Kidney epithelial cell (primary cell): ENCODE data around the gene RPS18. TPM values are rescaled to one million over a fixed set of nuclear protein-coding genes. Genes with fewer than 3 reads are reported as not detected.

ENCODE experiments used
- DNase-seq: peaks from one replicate; pipeline ENCODE4 v3.0.0-alpha.2; 2010; ENCODE audit warnings: low read depth
- H3K27me3 ChIP-seq: 2 replicates; pipeline ENCODE4 v1.6.0; 2011; ENCODE audit warnings: low read length; ENCODE audit not compliant: control insufficient read depth, insufficient read depth
- H3K36me3 ChIP-seq: 2 replicates; pipeline ENCODE4 v1.5.1; 2011; ENCODE audit warnings: low read length; ENCODE audit not compliant: control insufficient read depth, insufficient read depth
- H3K4me3 ChIP-seq: 2 replicates; pipeline ENCODE4 v1.5.1; 2011; ENCODE audit warnings: low read depth, mild to moderate bottlenecking, control low read depth, low read length
- total RNA-seq: library from RNA; depleted of rRNA; stranded (reverse); fragments of >200 nt; gene quantifications from 2 replicates; pipeline ENCODE4 v1.2.3, GENCODE V29; 2015
- TF ChIP-seq, protein P1 (sequence below): IDR thresholded peaks from 2 replicates; pipeline ENCODE4 v1.5.1; 2011; ENCODE audit warnings: mild to moderate bottlenecking, moderate library complexity, low read length, control low read depth, inconsistent platforms; ENCODE audit not compliant: insufficient read depth, poor library complexity, severe bottlenecking

Gene RPS18
- total RNA-seq, 1 donor from 2014 or later = 7,360 TPM

DNA sequence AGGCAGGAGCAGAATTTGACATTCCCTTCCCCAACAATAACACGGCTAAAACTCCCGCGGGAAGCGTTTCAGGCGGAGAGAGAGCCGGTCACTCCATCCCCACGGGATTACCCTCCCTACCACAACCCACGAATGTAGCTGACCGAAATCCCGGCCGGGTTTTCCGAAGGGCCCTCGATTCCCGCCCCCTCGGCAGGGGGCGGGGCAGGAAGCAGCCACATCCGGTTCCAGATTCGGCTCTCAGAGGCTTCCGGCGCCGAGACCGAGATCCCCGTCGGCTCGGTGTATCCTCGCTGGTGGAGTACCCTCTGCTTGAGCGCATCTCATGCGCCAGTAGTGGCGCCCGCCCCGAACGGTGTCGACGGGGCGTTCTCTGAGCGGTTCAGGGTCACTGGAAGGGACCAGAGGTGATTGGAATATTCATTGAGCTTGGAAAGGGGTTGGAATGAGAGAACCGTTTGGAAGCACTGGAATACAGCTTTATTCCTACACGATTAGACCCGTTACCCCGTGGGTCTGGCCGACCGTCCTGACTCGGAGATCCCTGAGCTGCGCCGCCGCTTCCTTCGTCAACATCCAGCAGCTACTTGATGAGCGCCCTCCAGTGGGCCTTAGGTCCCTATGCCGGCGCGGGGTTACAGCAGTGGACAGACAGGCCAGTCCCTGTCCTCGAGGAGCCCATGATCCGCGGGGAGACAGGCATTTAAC, 27.5 kb downstream of the RPS18 start:
- H3K36me3 ChIP-seq = peaks cover 1% of the 10 kb centered on the region
- DNase-seq = no peak

DNA sequence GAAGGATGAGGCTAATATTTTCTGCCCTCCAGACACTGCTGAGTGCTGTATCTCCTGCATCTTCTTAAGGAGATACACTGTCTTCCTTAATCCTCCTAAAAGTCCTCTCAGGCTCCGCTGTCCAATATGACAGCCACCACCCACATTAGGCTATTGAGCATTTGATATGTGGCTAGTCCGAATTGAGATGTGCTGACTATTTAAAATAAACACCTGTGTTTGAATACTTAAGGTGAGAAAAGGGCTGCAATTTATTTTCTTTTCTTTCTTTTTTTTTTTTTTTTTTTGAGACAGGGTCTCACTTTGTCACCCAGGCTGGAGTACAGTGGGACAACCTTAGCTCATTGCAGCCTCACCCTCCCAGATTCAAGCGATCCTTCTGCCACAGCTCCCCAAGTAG, 30.0 kb downstream of the RPS18 start:
- TF ChIP-seq, protein P1, sequence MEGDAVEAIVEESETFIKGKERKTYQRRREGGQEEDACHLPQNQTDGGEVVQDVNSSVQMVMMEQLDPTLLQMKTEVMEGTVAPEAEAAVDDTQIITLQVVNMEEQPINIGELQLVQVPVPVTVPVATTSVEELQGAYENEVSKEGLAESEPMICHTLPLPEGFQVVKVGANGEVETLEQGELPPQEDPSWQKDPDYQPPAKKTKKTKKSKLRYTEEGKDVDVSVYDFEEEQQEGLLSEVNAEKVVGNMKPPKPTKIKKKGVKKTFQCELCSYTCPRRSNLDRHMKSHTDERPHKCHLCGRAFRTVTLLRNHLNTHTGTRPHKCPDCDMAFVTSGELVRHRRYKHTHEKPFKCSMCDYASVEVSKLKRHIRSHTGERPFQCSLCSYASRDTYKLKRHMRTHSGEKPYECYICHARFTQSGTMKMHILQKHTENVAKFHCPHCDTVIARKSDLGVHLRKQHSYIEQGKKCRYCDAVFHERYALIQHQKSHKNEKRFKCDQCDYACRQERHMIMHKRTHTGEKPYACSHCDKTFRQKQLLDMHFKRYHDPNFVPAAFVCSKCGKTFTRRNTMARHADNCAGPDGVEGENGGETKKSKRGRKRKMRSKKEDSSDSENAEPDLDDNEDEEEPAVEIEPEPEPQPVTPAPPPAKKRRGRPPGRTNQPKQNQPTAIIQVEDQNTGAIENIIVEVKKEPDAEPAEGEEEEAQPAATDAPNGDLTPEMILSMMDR = no peak
- Histone ChIP-seq H3K4me3 (no peak overlapping the region), H3K36me3 (no peaks in the 10 kb centered on the region), H3K27me3 (no peaks in the 10 kb centered on the region)
- no peak for DNase-seq

More for the DNA sequence above, 27.5 kb downstream of the RPS18 start:
- peak overlapping the region; percentile 82 for H3K4me3 ChIP-seq
- TF ChIP-seq, protein P1 = peak; percentile 86
- H3K27me3 ChIP-seq = no peaks in the 10 kb centered on the region

DNA sequence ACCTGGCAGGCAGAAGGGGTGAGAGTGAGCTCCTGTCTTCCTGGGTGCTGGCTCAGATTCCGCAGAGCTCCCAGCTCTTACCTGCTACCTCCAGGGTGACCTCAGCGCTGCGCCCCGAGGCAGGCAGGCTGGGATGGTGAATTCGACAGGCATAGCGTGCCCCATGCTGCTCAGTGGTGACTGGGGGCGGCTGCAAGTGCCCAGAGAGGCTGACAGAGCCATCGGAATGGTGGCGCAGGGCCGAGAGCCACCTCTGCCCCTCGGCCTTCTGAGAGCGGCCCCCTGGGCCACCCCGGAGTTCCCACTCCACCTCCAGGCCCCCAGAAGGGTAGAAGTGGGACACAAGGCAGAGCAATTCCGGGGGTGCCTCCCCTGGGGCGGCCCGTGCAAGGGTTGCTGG, 32.3 kb downstream of the RPS18 start:
- Histone ChIP-seq H3K4me3 (no peak overlapping the region), H3K27me3 (no peaks in the 10 kb centered on the region), H3K36me3 (no peaks in the 10 kb centered on the region)
- TF ChIP-seq, protein P1 = no peak
- no peak for DNase-seq

DNA sequence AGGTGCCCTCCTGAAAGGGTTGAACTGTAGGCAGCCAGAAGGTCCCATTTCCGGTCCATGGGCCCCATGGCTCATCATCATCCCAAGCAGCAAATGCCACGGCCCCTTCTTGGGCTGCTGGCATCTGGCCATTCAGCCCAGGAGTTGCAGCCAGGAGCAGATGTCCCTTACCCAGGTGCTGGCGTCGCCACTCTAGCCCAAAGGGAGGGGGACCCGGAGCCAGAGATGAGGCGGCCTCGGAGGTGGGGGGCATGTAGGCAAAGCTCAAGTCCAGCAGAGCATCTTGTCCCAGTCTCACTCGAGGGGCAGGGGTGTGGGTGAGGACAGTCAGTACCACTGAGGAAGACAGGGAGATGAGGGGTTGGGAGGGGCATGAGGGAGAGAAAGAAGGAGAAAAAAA, 33.2 kb downstream of the RPS18 start:
- no peak overlapping the region for H3K4me3 ChIP-seq
- H3K36me3 ChIP-seq = no peaks in the 10 kb centered on the region
- TF ChIP-seq, protein P1 = no peak
- DNase-seq = no peak
- H3K27me3 ChIP-seq = no peaks in the 10 kb centered on the region

DNA sequence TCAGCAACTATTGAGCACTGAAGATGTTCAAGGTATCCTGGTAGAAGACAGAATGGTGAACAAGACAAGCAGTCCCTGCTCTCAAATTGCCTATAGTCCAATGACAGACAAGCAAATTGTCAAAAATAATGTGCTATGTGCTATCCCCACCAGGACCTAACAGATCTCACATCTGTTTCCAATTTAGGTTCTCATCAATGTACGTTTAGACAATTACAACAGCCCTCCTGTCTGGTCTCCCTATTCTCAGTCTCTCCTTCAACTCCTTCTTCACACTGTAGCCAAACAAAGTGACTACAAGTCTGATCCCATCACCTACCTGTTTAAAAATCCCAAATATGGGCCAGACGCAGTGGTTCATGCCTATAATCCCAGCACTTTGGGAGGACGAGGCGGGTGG, 34.5 kb downstream of the RPS18 start:
- Histone ChIP-seq H3K27me3 (no peaks in the 10 kb centered on the region), H3K36me3 (no peaks in the 10 kb centered on the region), H3K4me3 (no peak overlapping the region)
- no peak for DNase-seq
- TF ChIP-seq, protein P1 = no peak
